HUDEP-2 (cell line): ENCODE results near the gene SMYD3.

Source experiments
- DNase-seq, 76 experiments: peaks; one replicate each; lab custom pipeline; 2025; ENCODE audit not compliant: unreplicated experiment in 76 of 76; lab: John Stamatoyannopoulos, UW

The SMYD3 gene

GRCh38 chr1:246122071-246122470, 385.0 kb downstream of the SMYD3 start:
- no peak for DNase-seq

GRCh38 chr1:246121533-246121932, 385.5 kb downstream of the SMYD3 start:
- DNase-seq: no peak

GRCh38 chr1:246117066-246117791, 389.9 kb downstream of the SMYD3 start:
- peak in 9 of 76 experiments; percentile 0 to 38 (median 15) for DNase-seq

GRCh38 chr1:246114369-246114768, 392.7 kb downstream of the SMYD3 start:
- no peak for DNase-seq

- no peak for DNase-seq
Observed at GRCh38 chr1:246113555-246114095, 393.5 kb downstream of the SMYD3 start.

- no peak for DNase-seq
Observed at GRCh38 chr1:246111570-246111969, 395.5 kb downstream of the SMYD3 start.

GRCh38 chr1:246110343-246111219, 396.5 kb downstream of the SMYD3 start:
- no peak for DNase-seq

GRCh38 chr1:246108278-246108925, 398.7 kb downstream of the SMYD3 start:
- DNase-seq: no peak

GRCh38 chr1:246107516-246108277, 399.4 kb downstream of the SMYD3 start:
- DNase-seq: no peak

- peak in 1 of 76 experiments; percentile 3 for DNase-seq
Observed at GRCh38 chr1:246106342-246106763, 400.7 kb downstream of the SMYD3 start.

- no peak for DNase-seq
Observed at GRCh38 chr1:246104927-246105326, 402.2 kb downstream of the SMYD3 start.

GRCh38 chr1:246099570-246099969, 407.5 kb downstream of the SMYD3 start:
- DNase-seq: no peak

GRCh38 chr1:246096356-246096755, 410.7 kb downstream of the SMYD3 start:
- DNase-seq: no peak

GRCh38 chr1:246095443-246095842, 411.6 kb downstream of the SMYD3 start:
- no peak for DNase-seq

- no peak for DNase-seq
Observed at GRCh38 chr1:246093230-246093629, 413.8 kb downstream of the SMYD3 start.

- DNase-seq: no peak
Observed at GRCh38 chr1:246092136-246092535, 414.9 kb downstream of the SMYD3 start.

GRCh38 chr1:246091477-246091876, 415.6 kb downstream of the SMYD3 start:
- no peak for DNase-seq

GRCh38 chr1:246086191-246086590, 420.9 kb downstream of the SMYD3 start:
- DNase-seq: no peak

GRCh38 chr1:246083416-246083815, 423.7 kb downstream of the SMYD3 start:
- no peak for DNase-seq
